ENCODE data around the gene UNC50.

UNC50 gene

GRCh38 chr2:98565286-98565860, 43.0 kb upstream of the UNC50 start:
- Histone ChIP-seq H3K4me3 (IDR thresholded peaks at IDR 0.05; ENCODE audit: insufficient read depth, low read depth, low read length) (no peak overlapping the region), H4K20me1 (ENCODE audit: insufficient read depth) (no peaks in the 10 kb centered on the region), H3K4me2 (no peak overlapping the region), H3K79me2 (ENCODE audit: insufficient read depth, low read depth) (no peaks in the 10 kb centered on the region), H2AFZ (ENCODE audit: low read depth) (no peak overlapping the region), H3K36me3 (ENCODE audit: insufficient read depth) (no peaks in the 10 kb centered on the region), H3K4me1 (ENCODE audit: low read depth, poor library complexity, severe bottlenecking) (no peaks in the 10 kb centered on the region), H3K27ac (no peak overlapping the region), H3K9ac (no peak overlapping the region), H3K27me3 (ENCODE audit: insufficient read depth, low read depth) (no peaks in the 10 kb centered on the region)
- no peak for TF ChIP-seq CTCF (conservative IDR thresholded peaks at IDR 0.05; ENCODE audit: low read depth, low read length)

- Histone ChIP-seq H3K9ac (no peak overlapping the region), H3K4me1 (ENCODE audit: low read depth, poor library complexity, severe bottlenecking) (no peaks in the 10 kb centered on the region), H3K4me3 (IDR thresholded peaks at IDR 0.05; ENCODE audit: insufficient read depth, low read depth, low read length) (no peak overlapping the region), H3K36me3 (ENCODE audit: insufficient read depth) (no peaks in the 10 kb centered on the region), H3K27ac (no peak overlapping the region), H3K79me2 (ENCODE audit: insufficient read depth, low read depth) (no peaks in the 10 kb centered on the region), H3K27me3 (ENCODE audit: insufficient read depth, low read depth) (no peaks in the 10 kb centered on the region), H3K4me2 (no peak overlapping the region), H4K20me1 (ENCODE audit: insufficient read depth) (no peaks in the 10 kb centered on the region), H2AFZ (ENCODE audit: low read depth) (no peak overlapping the region)
- no peak for TF ChIP-seq CTCF (conservative IDR thresholded peaks at IDR 0.05; ENCODE audit: low read depth, low read length)
These were observed 42.4 kb upstream of the UNC50 start for GRCh38 chr2:98565941-98566340.

GRCh38 chr2:98568161-98568956, 40.0 kb upstream of the UNC50 start:
- Histone ChIP-seq H3K9ac (no peak overlapping the region), H4K20me1 (ENCODE audit: insufficient read depth) (no peaks in the 10 kb centered on the region), H3K79me2 (ENCODE audit: insufficient read depth, low read depth) (no peaks in the 10 kb centered on the region), H3K27ac (no peak overlapping the region), H3K4me1 (ENCODE audit: low read depth, poor library complexity, severe bottlenecking) (no peaks in the 10 kb centered on the region), H3K4me2 (no peak overlapping the region), H2AFZ (ENCODE audit: low read depth) (no peak overlapping the region), H3K4me3 (IDR thresholded peaks at IDR 0.05; ENCODE audit: insufficient read depth, low read depth, low read length) (no peak overlapping the region), H3K27me3 (ENCODE audit: insufficient read depth, low read depth) (no peaks in the 10 kb centered on the region), H3K36me3 (ENCODE audit: insufficient read depth) (no peaks in the 10 kb centered on the region)
- TF ChIP-seq CTCF (conservative IDR thresholded peaks at IDR 0.05; ENCODE audit: low read depth, low read length) = no peak

DNA sequence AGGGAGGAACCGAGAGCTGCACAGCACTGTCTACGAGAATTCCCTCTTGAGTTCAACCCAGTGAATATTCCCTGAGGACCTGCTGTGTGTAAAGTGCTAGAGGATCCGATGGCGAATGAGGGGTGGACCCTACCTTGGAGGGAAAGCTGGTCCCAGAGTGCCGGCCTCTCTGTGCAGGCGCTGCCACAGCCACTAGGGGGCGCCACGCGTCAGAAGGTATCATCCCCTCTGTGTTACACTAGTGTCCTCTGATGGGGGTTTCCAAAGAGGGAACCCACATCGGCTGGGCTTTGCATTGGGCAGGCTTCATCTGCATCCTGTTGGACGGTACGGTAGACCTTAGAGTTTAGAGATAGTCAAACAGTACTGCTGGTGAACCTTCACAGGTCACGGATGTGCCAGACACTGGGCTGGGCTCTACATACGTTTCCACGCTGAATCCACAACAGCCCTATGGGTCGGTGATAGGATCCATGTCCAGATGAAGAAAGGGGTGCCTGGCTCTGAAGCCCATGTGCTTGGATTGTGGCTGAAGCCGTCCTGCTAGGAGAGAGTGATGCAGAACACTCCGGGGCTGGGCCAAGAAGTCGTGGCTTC, 39.1 kb upstream of the UNC50 start:
- H4K20me1 ChIP-seq (ENCODE audit: insufficient read depth) = no peaks in the 10 kb centered on the region
- no peak overlapping the region for H3K4me2 ChIP-seq
- H3K79me2 ChIP-seq (ENCODE audit: insufficient read depth, low read depth) = no peaks in the 10 kb centered on the region
- H3K36me3 ChIP-seq (ENCODE audit: insufficient read depth) = no peaks in the 10 kb centered on the region
- no peak overlapping the region for H3K4me3 ChIP-seq (IDR thresholded peaks at IDR 0.05; ENCODE audit: insufficient read depth, low read depth, low read length)
- H3K27me3 ChIP-seq (ENCODE audit: insufficient read depth, low read depth) = no peaks in the 10 kb centered on the region
- no peak overlapping the region for H3K27ac ChIP-seq
- no peak overlapping the region for H2AFZ ChIP-seq (ENCODE audit: low read depth)
- peak; percentile 93 for TF ChIP-seq CTCF (conservative IDR thresholded peaks at IDR 0.05; ENCODE audit: low read depth, low read length)
- no peaks in the 10 kb centered on the region for H3K4me1 ChIP-seq (ENCODE audit: low read depth, poor library complexity, severe bottlenecking)
- H3K9ac ChIP-seq = no peak overlapping the region

All from KMS-11 (cell line).